ENCODE results near the gene FXR2. TPM values are rescaled to one million over a fixed set of nuclear protein-coding genes. Genes with fewer than 3 reads are reported as not detected.

FXR2 gene
- total RNA-seq, 1 donor from 2014 or later: 19.3 TPM

GRCh38 chr17:7552621-7553051 is 62.1 kb downstream of the FXR2 start:
- no peak for TF ChIP-seq CTCF (IDR thresholded peaks at IDR 0.05)
- intact Hi-C loops (cut with DNase I): no loop called here
- Histone ChIP-seq H3K4me3 (no peak overlapping the region), H3K27me3 (no peaks in the 10 kb centered on the region), H3K4me1 (peaks cover 0 to 11% of the 10 kb centered on the region in 2 donors), H3K27ac (no peak overlapping the region), H3K36me3 (peaks cover 4 to 7% of the 10 kb centered on the region in 2 donors), H3K9me3 (no peaks in the 10 kb centered on the region)
- DNase-seq (ENCODE audit: low spot score in 2 of 2): peak in 1 of 2 donors; percentile 57

- Histone ChIP-seq H3K9me3 (no peaks in the 10 kb centered on the region), H3K27ac (no peak overlapping the region), H3K4me3 (no peak overlapping the region), H3K4me1 (peaks cover 0 to 8% of the 10 kb centered on the region in 2 donors), H3K36me3 (peaks cover 4 to 7% of the 10 kb centered on the region in 2 donors), H3K27me3 (no peaks in the 10 kb centered on the region)
- DNase-seq (ENCODE audit: low spot score in 2 of 2): peak in 1 of 2 donors; percentile 59
- intact Hi-C loops (cut with DNase I): no loop called here
- TF ChIP-seq CTCF (IDR thresholded peaks at IDR 0.05): no peak
Observed at GRCh38 chr17:7551396-7551795, 63.3 kb downstream of the FXR2 start.

DNA sequence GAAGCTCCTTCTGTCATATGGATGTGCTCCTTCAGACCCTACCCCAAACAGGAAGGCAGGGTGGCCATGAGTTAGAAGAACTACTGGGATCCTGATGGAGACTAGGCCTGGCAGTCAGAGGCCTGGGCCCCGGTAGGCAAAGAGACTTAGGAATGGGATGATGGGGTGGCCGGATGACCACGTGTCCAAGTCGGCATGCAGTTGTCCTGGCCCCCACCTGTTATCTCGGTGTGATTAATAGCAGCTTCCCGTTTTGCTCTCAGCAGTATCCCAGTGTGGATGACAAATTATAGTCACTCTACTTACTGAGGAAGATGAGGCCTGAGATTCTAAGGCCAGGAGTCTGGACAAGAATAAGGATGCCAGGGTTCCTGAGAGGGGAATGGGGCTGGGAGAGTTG is 64.4 kb downstream of the FXR2 start:
- DNase-seq (ENCODE audit: low spot score in 2 of 2): no peak
- intact Hi-C loops (cut with DNase I): no loop called here
- H3K4me1 ChIP-seq: peaks cover 0 to 8% of the 10 kb centered on the region in 2 donors
- H3K4me3 ChIP-seq: peak overlapping the region in 1 of 2 donors; percentile 74
- peaks cover 4 to 7% of the 10 kb centered on the region in 2 donors for H3K36me3 ChIP-seq
- H3K27ac ChIP-seq: peak overlapping the region; percentile 89 to 92
- no peak for TF ChIP-seq CTCF (IDR thresholded peaks at IDR 0.05)
- no peaks in the 10 kb centered on the region for H3K9me3 ChIP-seq
- H3K27me3 ChIP-seq: no peaks in the 10 kb centered on the region

DNA sequence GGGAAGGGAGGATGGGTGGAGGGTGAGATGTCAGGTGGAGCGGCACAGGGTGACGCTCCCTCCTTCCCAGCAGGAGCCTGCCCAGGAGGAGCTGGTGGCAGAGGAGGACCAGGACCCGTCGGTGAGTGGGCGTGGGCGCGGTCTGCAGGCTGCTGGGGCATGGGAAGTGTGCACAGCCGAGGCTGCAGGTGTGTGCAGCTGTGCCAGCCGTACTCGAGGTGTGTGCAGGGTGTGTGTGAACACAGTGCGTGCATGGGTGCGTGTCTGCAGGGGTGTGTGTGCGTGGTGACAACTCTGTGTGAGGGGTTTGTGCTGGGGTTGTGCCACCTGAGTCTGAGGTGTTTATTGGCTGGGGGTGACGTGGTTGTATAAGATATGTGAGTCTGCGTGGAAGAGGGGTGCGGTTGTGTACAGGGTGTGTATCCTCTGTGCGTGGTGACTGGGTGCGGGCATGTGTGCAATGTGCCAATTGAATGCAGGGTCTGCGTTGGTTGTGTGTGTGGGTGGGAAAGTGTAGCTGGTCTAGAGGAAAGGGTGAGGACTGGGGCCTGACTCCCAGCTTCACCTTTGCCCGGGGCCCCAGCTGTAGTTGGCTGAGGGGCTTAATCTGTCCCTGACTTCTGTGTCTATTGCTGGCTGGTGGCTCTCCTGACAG is 65.2 kb downstream of the FXR2 start:
- no peaks in the 10 kb centered on the region for H3K9me3 ChIP-seq
- no peaks in the 10 kb centered on the region for H3K27me3 ChIP-seq
- intact Hi-C loops (cut with DNase I): loop anchor here (1.0 kb wide), 1 partner anchor 12 kb away; the partner anchor contains the start of gene SENP3
- peak overlapping the region; percentile 89 to 92 for H3K27ac ChIP-seq
- H3K4me1 ChIP-seq: peaks cover 0 to 8% of the 10 kb centered on the region in 2 donors
- peaks cover 4 to 7% of the 10 kb centered on the region in 2 donors for H3K36me3 ChIP-seq
- TF ChIP-seq CTCF (IDR thresholded peaks at IDR 0.05): no peak
- DNase-seq (ENCODE audit: low spot score in 2 of 2): no peak
- peak overlapping the region; percentile 65 to 74 for H3K4me3 ChIP-seq

DNA sequence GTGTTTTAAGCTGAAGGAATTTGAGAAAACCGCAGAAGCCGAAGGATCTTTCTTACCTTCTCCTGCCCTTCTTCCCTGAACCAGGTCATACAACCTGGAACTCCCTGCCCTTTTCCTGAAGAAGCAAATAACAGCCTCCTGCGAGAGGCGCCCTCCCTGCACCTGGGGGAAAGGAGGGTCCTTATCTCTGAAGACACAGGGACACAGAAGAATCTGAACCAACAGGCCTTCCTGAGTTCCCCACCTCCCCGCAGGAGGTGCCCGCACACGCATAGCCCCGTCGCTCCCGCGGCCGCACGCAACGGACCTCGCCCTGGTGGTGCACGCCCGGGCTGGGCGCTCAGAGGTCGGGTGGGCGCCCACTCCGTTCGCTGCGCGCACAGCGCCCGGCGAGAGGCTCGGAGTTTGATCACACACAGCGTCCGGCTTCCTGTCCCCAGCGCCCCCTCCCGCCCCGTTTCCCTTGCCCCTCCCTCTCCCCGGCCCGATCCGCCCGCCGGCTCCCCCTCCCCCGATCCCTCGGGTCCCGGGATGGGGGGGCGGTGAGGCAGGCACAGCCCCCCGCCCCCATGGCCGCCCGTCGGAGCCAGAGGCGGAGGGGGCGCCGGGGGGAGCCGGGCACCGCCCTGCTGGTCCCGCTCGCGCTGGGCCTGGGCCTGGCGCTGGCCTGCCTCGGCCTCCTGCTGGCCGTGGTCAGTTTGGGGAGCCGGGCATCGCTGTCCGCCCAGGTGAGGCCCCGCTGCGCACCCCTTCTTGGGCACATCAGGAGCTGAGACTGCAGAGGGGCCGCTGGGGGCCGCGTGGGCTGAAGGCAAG is 65.9 kb downstream of the FXR2 start, which contains the start of gene TNFSF12:
Gene TNFSF12 (plus strand): TSS at position 474 of the 816 bp plus-strand sequence. CDS start 96 bp downstream, at position 570.
- Histone ChIP-seq H3K4me3 (peak within 1 kb of the TSS; percentile 65 to 74), H3K27ac (peak within 1 kb of the TSS; percentile 89 to 92), H3K27me3 (no peaks in the 10 kb centered on the region), H3K4me1 (peaks cover 0 to 8% of the 10 kb centered on the region in 2 donors), H3K9me3 (no peaks in the 10 kb centered on the region), H3K36me3 (peaks cover 4 to 6% of the 10 kb centered on the region in 2 donors)
- peak in 1 of 3 experiments; percentile 14 for TF ChIP-seq CTCF (IDR thresholded peaks at IDR 0.05)
- intact Hi-C loops (cut with DNase I): loop anchor here (1.0 kb wide), 1 partner anchor 13 kb away; the partner anchor contains the start of gene SENP3
- DNase-seq (ENCODE audit: low spot score in 2 of 2): peak in 1 of 2 donors; percentile 81

Measured in ascending aorta (tissue), 2 donors.